Left ventricle myocardium inferior (tissue), 1 donor: ENCODE data around the gene NOL11. TPM values are rescaled to one million over a fixed set of nuclear protein-coding genes. Genes with fewer than 3 reads are reported as not detected.
A peak's percentile ranks its signal among the peaks of the same experiment; 100 is the strongest.

Experiments
- DNase-seq: peaks from one replicate; pipeline ENCODE4 v3.0.0-alpha.2; 2020
- H3K27ac ChIP-seq: fragments of 200-600 bp; replicated peaks from 2 replicates; pipeline ENCODE4 v1.8.0; 2021
- H3K27me3 ChIP-seq: fragments of 200-600 bp; 2 replicates; pipeline ENCODE4 v1.8.0; 2021; ENCODE audit warnings: low read depth
- H3K36me3 ChIP-seq: fragments of 200-600 bp; 2 replicates; pipeline ENCODE4 v1.8.0; 2021
- H3K4me1 ChIP-seq: fragments of 200-600 bp; 2 replicates; pipeline ENCODE4 v1.8.0; 2021
- H3K4me3 ChIP-seq: fragments of 200-600 bp; 2 replicates; pipeline ENCODE4 v1.8.0; 2021; ENCODE audit warnings: mild to moderate bottlenecking, moderate library complexity
- H3K9me3 ChIP-seq: fragments of 200-600 bp; replicated peaks from 2 replicates; pipeline ENCODE4 v1.8.0; 2021
- intact Hi-C: fragments of 100-400 bp; cut with micrococcal nuclease; formaldehyde crosslinking; loops from one replicate; pipeline ENCODE4 v1.11.0; 2022
- total RNA-seq: library from RNA; stranded (reverse); fragmentation: NEBNext Ultra II Directional; extraction: Animal tissue kit (Norgen Biotek cat#: 25700); gene quantifications from one replicate; pipeline ENCODE4 v1.2.1, GENCODE V29; 2021
- TF ChIP-seq, protein P1 (sequence below): fragments of 200-600 bp; IDR thresholded peaks from 2 replicates; pipeline ENCODE4 v1.8.0; 2021; ENCODE audit warnings: antibody characterized with exemption, mild to moderate bottlenecking, borderline replicate concordance
- donor health status: DM: no; HTN: yes; CAD: no; lungs with severe emphysema.

NOL11 gene
- total RNA-seq, 1 donor from 2014 or later: 25.3 TPM

DNA sequence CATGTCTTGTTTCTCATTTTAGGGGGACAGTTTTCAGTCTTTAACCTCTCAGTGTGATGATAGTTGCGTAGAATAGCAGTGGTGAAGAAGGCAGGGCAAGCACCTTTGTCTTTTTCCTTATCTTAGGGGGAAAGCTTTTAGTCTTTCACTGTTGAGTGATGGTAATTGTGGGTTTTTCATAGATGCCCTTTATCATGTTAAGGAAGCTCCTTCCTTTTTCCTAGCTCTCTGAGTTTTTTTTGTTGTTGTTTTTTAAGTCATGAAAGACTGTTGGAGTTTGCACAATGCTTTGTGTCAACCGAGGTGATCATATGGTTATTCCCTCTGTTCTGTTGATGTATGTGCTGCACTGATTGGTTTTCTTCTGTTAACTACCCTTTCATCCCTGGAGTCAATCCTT is 15.7 kb downstream of the NOL11 start:
- intact Hi-C loops: no loop called here
- H3K27me3 ChIP-seq: no peaks in the 10 kb centered on the region
- TF ChIP-seq, protein P1, sequence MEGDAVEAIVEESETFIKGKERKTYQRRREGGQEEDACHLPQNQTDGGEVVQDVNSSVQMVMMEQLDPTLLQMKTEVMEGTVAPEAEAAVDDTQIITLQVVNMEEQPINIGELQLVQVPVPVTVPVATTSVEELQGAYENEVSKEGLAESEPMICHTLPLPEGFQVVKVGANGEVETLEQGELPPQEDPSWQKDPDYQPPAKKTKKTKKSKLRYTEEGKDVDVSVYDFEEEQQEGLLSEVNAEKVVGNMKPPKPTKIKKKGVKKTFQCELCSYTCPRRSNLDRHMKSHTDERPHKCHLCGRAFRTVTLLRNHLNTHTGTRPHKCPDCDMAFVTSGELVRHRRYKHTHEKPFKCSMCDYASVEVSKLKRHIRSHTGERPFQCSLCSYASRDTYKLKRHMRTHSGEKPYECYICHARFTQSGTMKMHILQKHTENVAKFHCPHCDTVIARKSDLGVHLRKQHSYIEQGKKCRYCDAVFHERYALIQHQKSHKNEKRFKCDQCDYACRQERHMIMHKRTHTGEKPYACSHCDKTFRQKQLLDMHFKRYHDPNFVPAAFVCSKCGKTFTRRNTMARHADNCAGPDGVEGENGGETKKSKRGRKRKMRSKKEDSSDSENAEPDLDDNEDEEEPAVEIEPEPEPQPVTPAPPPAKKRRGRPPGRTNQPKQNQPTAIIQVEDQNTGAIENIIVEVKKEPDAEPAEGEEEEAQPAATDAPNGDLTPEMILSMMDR: no peak
- H3K36me3 ChIP-seq: peaks cover 89% of the 10 kb centered on the region
- H3K4me1 ChIP-seq: no peaks in the 10 kb centered on the region
- H3K4me3 ChIP-seq: no peak overlapping the region
- peaks cover 5% of the 10 kb centered on the region for H3K9me3 ChIP-seq
- DNase-seq: no peak
- no peak overlapping the region for H3K27ac ChIP-seq

DNA sequence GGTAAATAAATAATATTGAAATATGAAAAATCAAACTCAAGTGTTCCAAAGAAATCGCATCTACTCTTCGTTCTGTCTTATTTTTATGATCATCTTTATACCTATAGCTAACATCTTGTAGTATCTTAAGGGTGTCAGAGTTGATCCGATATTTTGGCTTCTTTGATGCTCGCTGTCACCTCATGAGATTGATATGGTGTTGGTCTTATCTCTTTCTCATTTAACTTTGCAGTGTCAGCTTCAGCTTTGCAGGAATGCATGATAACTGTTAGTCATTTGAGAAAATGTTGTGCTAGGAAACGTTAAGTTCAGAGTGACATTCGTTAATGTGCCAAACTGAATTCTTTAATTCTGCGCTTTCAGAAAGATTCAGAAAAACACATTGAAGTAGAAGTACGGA is 19.4 kb downstream of the NOL11 start:
- DNase-seq: no peak
- TF ChIP-seq, protein P1: no peak
- intact Hi-C loops: no loop called here
- no peak overlapping the region for H3K4me3 ChIP-seq
- no peaks in the 10 kb centered on the region for H3K9me3 ChIP-seq
- peaks cover 92% of the 10 kb centered on the region for H3K36me3 ChIP-seq
- H3K27ac ChIP-seq: no peak overlapping the region
- no peaks in the 10 kb centered on the region for H3K4me1 ChIP-seq
- H3K27me3 ChIP-seq: no peaks in the 10 kb centered on the region

DNA sequence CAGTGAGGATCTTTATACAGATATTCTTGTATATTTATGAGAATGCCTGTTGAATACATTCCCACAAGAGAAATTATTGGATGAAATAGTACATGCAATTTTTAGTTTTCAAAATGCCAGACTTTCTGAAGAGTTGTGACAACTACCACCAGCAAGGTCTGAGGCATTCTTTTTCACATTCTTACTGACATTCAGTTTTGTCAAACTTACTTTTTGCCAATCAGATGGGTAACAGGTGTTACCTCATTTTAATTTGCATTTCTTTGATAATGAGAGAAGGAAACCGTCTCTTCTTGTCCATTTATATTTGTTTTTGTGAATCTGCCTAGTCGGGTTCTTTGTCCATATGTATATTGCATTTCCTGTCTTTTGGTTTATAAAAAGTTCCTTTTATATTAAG is 24.3 kb downstream of the NOL11 start:
- TF ChIP-seq, protein P1: no peak
- no peak for DNase-seq
- H3K36me3 ChIP-seq: peaks cover 99% of the 10 kb centered on the region

DNA sequence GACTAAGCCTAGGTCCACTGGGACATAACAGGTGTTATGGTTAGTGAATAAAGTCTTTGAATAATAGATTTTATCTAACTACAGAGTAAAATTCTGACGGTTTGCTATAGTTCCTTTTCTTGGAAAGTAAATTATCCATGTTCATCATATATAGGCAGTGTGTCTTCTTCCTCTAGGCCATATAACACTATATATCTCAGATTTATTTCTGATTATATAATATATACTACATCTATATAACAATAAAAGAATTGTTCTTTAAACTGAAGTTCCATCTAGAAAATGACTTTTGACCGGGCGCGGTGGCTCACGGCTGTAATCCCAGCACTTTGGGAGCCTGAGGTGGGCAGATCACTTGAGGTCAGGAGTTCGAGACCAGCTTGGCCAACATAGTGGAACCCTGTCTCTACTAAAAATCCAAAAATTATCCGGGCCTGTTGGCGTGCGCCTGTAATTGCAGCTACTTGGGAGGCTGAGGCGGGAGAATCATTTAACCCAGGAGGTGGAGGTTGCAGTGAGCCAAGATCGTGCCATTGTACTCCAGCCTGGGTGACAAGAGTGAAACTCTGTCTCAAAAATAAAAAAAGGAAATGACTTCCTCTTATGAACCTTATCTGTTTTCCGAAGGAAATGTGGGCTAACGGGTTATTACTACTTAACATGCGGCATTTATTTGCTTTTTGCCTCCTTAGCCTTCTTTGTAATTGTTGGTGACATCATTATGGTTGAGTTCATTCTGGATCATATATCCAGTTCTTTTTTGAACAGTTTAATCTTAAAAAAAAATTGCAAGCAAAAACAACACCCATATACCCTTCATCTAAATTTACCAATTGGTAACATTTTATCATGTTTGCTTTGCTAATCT is 29.2 kb downstream of the NOL11 start:
- intact Hi-C loops: no loop called here
- H3K4me3 ChIP-seq: no peak overlapping the region

More for the DNA sequence above, 24.3 kb downstream of the NOL11 start:
- no peaks in the 10 kb centered on the region for H3K4me1 ChIP-seq
- H3K4me3 ChIP-seq: no peak overlapping the region
- H3K27me3 ChIP-seq: no peaks in the 10 kb centered on the region
- no peak overlapping the region for H3K27ac ChIP-seq
- intact Hi-C loops: no loop called here
- no peaks in the 10 kb centered on the region for H3K9me3 ChIP-seq

DNA sequence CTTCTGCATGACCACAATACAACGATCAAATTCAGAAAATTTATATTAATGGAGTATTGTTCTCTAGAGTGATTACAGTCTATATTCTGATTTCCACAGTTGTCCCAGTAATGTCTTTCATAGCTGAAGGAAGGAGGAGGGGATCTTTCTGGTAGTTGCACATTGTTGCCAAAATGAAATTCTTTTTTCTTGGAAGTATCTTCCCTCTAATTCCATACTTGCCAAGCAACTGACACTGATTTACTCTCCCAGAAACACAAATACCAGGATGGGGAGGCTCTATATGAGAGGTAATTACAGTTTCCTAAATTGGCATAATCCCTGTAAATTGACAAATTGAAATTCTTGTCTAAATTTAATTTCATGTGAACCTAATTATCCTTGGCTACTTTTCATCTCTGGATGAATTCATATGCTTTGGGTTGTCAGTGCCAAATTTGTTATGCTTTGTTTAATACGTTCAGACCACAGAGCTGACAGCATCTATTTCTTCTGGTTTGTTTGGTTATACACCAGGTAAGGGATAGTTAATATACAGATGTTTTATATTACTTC is 30.0 kb downstream of the NOL11 start:
- Histone ChIP-seq H3K27ac (no peak overlapping the region), H3K4me3 (no peak overlapping the region), H3K36me3 (peaks cover 80% of the 10 kb centered on the region), H3K27me3 (no peaks in the 10 kb centered on the region), H3K9me3 (no peaks in the 10 kb centered on the region), H3K4me1 (no peaks in the 10 kb centered on the region)
- intact Hi-C loops: no loop called here
- no peak for DNase-seq
- TF ChIP-seq, protein P1: no peak

More for the DNA sequence above, 29.2 kb downstream of the NOL11 start:
- TF ChIP-seq, protein P1: no peak
- H3K27me3 ChIP-seq: no peaks in the 10 kb centered on the region
- H3K4me1 ChIP-seq: no peaks in the 10 kb centered on the region
- peak overlapping the region; percentile 8 for H3K27ac ChIP-seq
- H3K36me3 ChIP-seq: peaks cover 88% of the 10 kb centered on the region
- no peaks in the 10 kb centered on the region for H3K9me3 ChIP-seq
- no peak for DNase-seq
